ENCODE measurements around the gene ZFAND2B. TPM values are rescaled to one million over a fixed set of nuclear protein-coding genes. Genes with fewer than 3 reads are reported as not detected.
A peak's percentile ranks its signal among the peaks of the same experiment; 100 is the strongest.

ZFAND2B gene
- total RNA-seq, 1 experiment from 2014 or later, result 31.4 TPM

GRCh38 chr2:219252900-219253752 lies 46.5 kb downstream of the ZFAND2B start, which contains the start of gene TUBA4B:
Gene TUBA4B (plus strand): TSS chr2:219253243. CDS start chr2:219253408, 165 bp downstream.
- ChIA-PET RAD21 (ENCODE audit: low non-redundant PET in 1 of 2, low total read pairs in 2 of 2, uncharacterized antibody in 2 of 2, unreplicated experiment in 2 of 2) (interaction anchor here (0.7 kb wide), 2 partner anchors 21 to 128 kb away, joined by 4 to 5 read pairs; no protein-coding TSS in a partner anchor), POLR2A (interaction anchor here (0.6 to 2.0 kb wide), 8 partner anchors 8 to 302 kb away, joined by 3 to 7 read pairs (median 4); partner anchors contain the start of genes DNAJB2, GLB1L and STK16), CTCF (interaction anchor here (0.7 to 2.3 kb wide), 5 partner anchors 24 to 42 kb away, joined by 3 to 8 read pairs (median 6); partner anchors contain the start of gene DNAJB2)
- peaks cover 5% of the 10 kb centered on the region; the same call in 1 of the 2 replicates for H3K27me3 ChIP-seq (ENCODE audit: insufficient read depth, low read length)
- no peaks in the 10 kb centered on the region for H4K20me1 ChIP-seq (ENCODE audit: insufficient read depth)
- H3K9ac ChIP-seq (ENCODE audit: low read length), result peak within 1 kb of the TSS; percentile 77
- TF ChIP-seq JUND (IDR thresholded peaks at IDR 0.05) (no peak), SRF (IDR thresholded peaks at IDR 0.05; ENCODE audit: low read depth) (no peak), MAX (IDR thresholded peaks at IDR 0.05) (no peak), EZH2 (IDR thresholded peaks at IDR 0.05) (no peak), CBX3 (IDR thresholded peaks at IDR 0.05; ENCODE audit: low read depth) (no peak), CTCF (IDR thresholded peaks at IDR 0.05 in 2 of 3, conservative IDR thresholded peaks at IDR 0.05 in 1 of 3; ENCODE audit: borderline replicate concordance in 1 of 3, insufficient read depth in 1 of 3, low read depth in 2 of 3, low read length in 2 of 3) (no peak), EZH2phosphoT487 (IDR thresholded peaks at IDR 0.05; ENCODE audit: borderline replicate concordance) (no peak), REST (IDR thresholded peaks at IDR 0.05; ENCODE audit: low read depth) (no peak), ZBTB33 (IDR thresholded peaks at IDR 0.05; ENCODE audit: extremely low read depth, insufficient replicate concordance, low read length) (no peak), YY1 (IDR thresholded peaks at IDR 0.05; ENCODE audit: extremely low read depth, insufficient replicate concordance, low read depth, low read length) (no peak)
- peaks cover 20% of the 10 kb centered on the region; the same call in 1 of the 2 replicates for H3K79me2 ChIP-seq (ENCODE audit: insufficient read depth, low read length)
- peaks cover 0 to 3% of the 10 kb centered on the region in 2 experiments; a peak in 1 of 4 replicates for H3K36me3 ChIP-seq (ENCODE audit: control insufficient read depth in 1 of 2, insufficient read depth in 2 of 2, low read length in 2 of 2)
- no peak for DNase-seq (ENCODE audit: low read depth, low spot score)
- BruUV-seq (replicated peaks), result TSS peak; percentile 68
- H3K9me2 ChIP-seq (ENCODE audit: insufficient read depth), result no peaks in the 10 kb centered on the region
- peaks cover 31 to 60% of the 10 kb centered on the region in 2 experiments for H3K4me1 ChIP-seq (ENCODE audit: control insufficient read depth in 1 of 2, insufficient read depth in 2 of 2, low read length in 2 of 2)
- peak within 1 kb of the TSS; percentile 69 to 84 for H3K4me3 ChIP-seq (replicated peaks in 1 of 2; ENCODE audit: low read depth in 1 of 2, low read length in 2 of 2)
- H3K4me2 ChIP-seq (ENCODE audit: low read length), result peak within 1 kb of the TSS; percentile 97
- intact Hi-C loops (cut with micrococcal nuclease), result loop anchor here (2.0 kb wide), 1 partner anchor 42 kb away; no protein-coding TSS in a partner anchor
- peak within 1 kb of the TSS; percentile 74 for H2AFZ ChIP-seq (ENCODE audit: low read depth, low read length, poor library complexity, severe bottlenecking)
- ATAC-seq, result peak; percentile 40
- no peaks in the 10 kb centered on the region for H3K9me3 ChIP-seq (ENCODE audit: control insufficient read depth in 1 of 2, insufficient read depth in 1 of 2, low read depth in 1 of 2, low read length in 2 of 2)
- peak within 1 kb of the TSS; percentile 55 for H3K27ac ChIP-seq (ENCODE audit: low read depth, low read length)
